Lower leg skin (tissue), 4 donors: ENCODE data around the gene NSG1. TPM values are rescaled to one million over a fixed set of nuclear protein-coding genes. Genes with fewer than 3 reads are reported as not detected.

Source experiments
- DNase-seq, 2 donors: peaks; one replicate each; pipeline ENCODE4 v3.0.0-alpha.2; 2019; ENCODE audit warnings: low spot score in 2 of 2
- H3K4me3 ChIP-seq: fragments of 200-600 bp; sonication (generic); 2 replicates; pipeline ENCODE4 v1.5.1; 2017; ENCODE audit warnings: mild to moderate bottlenecking, low read depth; ENCODE audit not compliant: poor library complexity, severe bottlenecking
- POLR2A ChIP-seq, 2 donors: fragments of 450-650 bp; IDR thresholded peaks; one replicate each; pipeline ENCODE4 v1.6.1; 2016 to 2017; ENCODE audit warnings: antibody characterized with exemption in 2 of 2, mild to moderate bottlenecking in 1 of 2, moderate library complexity in 1 of 2
- WGBS, 2 donors: methylation state at CpG; one replicate each; pipeline ENCODE4 v1.1.5; 2018; 5-methylcytosine and 5-hydroxymethylcytosine counted together
- intact Hi-C: fragments of 100-400 bp; cut with DNase I; formaldehyde crosslinking; loops from one replicate; pipeline ENCODE4 v1.15.0; 2023; ENCODE audit warnings: low total_unique reads
- total RNA-seq, 4 donors: library from RNA; depleted of rRNA; stranded (reverse); fragments of >200 nt; gene quantifications; one replicate each; pipeline ENCODE4 v1.1.0, GENCODE V29; 2016
- TF ChIP-seq, protein P1 (sequence below), 3 donors: fragments of 450-650 bp; IDR thresholded peaks; one replicate each; pipeline ENCODE4 v1.5.1; 2016; ENCODE audit warnings: antibody characterized with exemption in 3 of 3, mild to moderate bottlenecking in 3 of 3, moderate library complexity in 2 of 3

Gene NSG1
- total RNA-seq, 4 donors from 2014 or later, result 109 to 158 (median 139) TPM

DNA sequence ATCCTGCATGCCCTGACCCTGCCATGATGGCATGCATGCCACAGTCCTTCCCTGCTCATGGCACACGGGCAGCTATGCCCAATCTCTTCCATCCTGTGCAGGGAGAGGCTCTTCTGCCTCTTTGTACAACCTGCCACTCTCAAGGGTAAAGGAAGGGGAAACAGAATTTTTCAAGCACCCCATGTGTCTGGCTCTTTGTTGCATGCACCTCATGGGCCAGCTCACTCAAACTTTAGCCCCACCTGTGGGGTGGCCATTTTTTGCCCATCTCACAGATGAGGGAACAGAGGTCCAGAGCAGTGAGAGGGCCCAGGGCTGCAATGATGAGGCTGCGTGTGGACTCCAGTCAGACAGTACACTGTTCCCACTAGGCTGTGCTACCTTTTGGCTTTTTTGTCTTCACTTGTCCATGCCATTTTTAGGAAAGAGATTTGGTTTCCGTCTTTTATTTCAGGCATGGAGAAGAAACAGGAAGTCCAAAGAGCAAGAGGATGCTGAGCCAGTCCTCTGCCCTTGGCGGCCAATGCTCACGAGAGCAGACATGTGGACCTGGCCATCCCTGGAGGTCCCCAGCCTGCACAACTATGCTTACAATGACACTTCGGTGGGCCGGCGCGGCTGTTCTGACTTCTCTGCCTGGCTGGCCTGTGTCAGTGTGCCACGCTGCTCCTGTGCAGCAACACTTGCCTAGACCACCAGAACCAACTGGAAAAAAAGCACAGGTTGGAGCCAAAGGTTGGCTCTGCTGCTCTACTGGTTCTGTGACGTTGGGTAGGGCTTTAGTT is 45.6 kb downstream of the NSG1 start:
- TF ChIP-seq, protein P1, sequence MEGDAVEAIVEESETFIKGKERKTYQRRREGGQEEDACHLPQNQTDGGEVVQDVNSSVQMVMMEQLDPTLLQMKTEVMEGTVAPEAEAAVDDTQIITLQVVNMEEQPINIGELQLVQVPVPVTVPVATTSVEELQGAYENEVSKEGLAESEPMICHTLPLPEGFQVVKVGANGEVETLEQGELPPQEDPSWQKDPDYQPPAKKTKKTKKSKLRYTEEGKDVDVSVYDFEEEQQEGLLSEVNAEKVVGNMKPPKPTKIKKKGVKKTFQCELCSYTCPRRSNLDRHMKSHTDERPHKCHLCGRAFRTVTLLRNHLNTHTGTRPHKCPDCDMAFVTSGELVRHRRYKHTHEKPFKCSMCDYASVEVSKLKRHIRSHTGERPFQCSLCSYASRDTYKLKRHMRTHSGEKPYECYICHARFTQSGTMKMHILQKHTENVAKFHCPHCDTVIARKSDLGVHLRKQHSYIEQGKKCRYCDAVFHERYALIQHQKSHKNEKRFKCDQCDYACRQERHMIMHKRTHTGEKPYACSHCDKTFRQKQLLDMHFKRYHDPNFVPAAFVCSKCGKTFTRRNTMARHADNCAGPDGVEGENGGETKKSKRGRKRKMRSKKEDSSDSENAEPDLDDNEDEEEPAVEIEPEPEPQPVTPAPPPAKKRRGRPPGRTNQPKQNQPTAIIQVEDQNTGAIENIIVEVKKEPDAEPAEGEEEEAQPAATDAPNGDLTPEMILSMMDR (IDR thresholded peaks at IDR 0.05), result no peak
- no peak for TF ChIP-seq POLR2A (IDR thresholded peaks at IDR 0.05)
- H3K4me3 ChIP-seq, result no peak overlapping the region
- 92 to 96% methylated on average over 11 of the region's 11 CpGs for WGBS, 2 donors
- intact Hi-C loops, result no loop called here
- no peak for DNase-seq

DNA sequence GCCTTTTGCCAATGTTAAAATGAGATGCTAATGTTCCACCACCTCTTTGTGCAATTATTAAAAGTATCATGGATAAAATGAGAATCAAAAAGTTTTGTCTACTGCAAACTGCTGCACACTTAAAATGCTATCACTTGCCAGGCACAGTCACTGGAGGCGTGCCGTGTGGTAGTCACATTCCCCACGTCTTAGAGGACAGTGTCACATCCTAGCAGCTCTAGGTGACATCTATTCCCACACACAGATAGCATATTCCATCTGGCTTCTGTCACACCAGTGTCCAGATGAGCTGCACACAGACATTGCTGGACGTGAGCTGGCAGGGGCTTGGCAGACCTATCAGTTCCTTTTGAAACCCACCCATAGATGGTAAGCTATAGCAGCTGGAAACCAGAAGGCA is 47.0 kb downstream of the NSG1 start:
- WGBS, 2 donors, result 88 to 89% methylated on average over 4 of the region's 4 CpGs
- intact Hi-C loops, result no loop called here
- TF ChIP-seq, protein P1 (IDR thresholded peaks at IDR 0.05), result no peak
- TF ChIP-seq POLR2A (IDR thresholded peaks at IDR 0.05), result no peak
- no peak overlapping the region for H3K4me3 ChIP-seq
- no peak for DNase-seq

DNA sequence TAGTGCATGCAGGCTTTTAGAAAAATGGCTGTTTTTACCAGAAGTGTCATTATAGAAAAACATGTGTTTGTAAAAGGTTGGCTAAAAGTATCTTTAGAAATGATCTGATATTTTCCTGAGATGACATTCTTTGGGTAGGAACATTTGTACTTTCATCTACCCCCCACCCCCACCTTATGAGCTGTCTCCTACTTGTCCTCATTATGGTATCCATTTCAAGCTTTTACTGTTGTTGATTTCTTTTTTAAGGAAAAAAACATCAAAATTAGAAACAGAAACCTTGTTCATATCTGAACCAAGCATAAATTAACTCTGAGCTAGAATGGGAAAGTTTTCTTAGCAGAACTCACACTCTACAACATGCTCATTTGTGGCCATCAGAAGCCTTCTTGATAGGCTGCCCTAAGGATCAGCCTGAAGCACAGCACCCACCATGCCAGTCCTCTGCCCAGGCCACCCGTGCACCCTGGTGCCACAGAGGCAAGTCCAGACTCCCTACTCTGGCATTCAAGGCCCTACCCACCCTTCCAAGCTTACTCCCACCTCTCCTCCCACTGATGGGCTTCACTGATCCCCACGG is 49.4 kb downstream of the NSG1 start:
- no peak overlapping the region for H3K4me3 ChIP-seq
- TF ChIP-seq, protein P1 (IDR thresholded peaks at IDR 0.05), result no peak
- no peak for TF ChIP-seq POLR2A (IDR thresholded peaks at IDR 0.05)
- 88 to 90% methylated on average over 2 of the region's 2 CpGs for WGBS, 2 donors
- DNase-seq, result no peak
- intact Hi-C loops, result no loop called here

DNA sequence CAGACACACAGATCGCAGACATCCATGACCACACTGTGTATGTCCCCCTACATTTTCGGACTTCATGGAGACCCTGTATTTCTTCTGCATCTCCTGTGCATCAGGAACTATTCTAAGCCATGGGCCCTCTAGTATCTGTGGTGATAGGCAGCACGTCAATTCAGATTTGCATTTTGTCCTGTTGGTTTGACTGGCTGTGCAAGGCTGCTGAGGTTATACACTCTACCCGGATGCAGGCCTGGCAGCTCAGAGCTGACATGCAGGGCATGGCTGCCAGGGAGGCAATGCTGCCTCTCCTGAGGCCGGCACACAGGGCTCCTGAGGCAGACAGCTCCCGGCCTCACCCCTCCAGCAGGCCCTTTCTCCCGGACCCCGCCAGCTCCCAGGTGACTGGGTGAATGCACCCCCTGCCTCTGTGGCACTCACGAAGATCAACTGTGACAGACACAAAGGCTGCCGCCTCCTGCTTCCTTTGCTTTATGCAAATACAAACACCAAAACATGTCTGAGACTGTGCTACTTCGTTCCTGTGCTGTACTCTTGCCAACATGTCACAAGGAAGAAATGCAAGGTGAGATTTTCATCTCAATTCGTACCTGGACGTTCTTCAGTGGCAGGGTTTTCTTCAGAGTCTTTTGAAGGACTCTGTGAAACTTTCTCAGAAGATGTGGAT is 51.0 kb downstream of the NSG1 start:
- H3K4me3 ChIP-seq, result no peak overlapping the region
- WGBS, 2 donors, result 70 to 80% methylated on average over 13 of the region's 13 CpGs
- TF ChIP-seq POLR2A (IDR thresholded peaks at IDR 0.05), result no peak
- TF ChIP-seq, protein P1 (IDR thresholded peaks at IDR 0.05), result no peak
- intact Hi-C loops, result no loop called here
- no peak for DNase-seq

DNA sequence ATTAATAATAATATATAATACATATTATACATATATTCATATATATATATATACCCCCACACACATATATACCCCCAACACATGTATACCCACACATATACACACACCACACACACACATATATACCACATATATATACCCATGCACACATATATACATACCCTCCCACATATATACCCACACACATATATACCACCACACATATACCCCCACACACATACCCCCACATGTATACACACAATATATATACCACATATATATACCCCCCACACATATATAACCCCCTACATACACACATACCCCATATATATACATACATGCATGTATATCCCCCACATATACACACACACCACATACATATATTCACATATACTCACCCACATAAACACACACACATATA is 52.0 kb downstream of the NSG1 start:
- TF ChIP-seq, protein P1 (IDR thresholded peaks at IDR 0.05), result no peak
- no peak overlapping the region for H3K4me3 ChIP-seq
- DNase-seq, result no peak
- intact Hi-C loops, result no loop called here
